HCT116 (cell line): ENCODE measurements around the gene GRHL1. TPM values are rescaled to one million over a fixed set of nuclear protein-coding genes. Genes with fewer than 3 reads are reported as not detected.

ENCODE experiments used
- ATAC-seq: fragments of 200-7000 bp; cut with Tn5 transposase; 2 replicates; pipeline ENCODE4 v1.9.1; 2020; ENCODE audit warnings: mild to moderate bottlenecking, moderate library complexity
- BruUV-seq: library from RNA; stranded (reverse); fragments of 400-500 nt; replicated peaks from 2 replicates; lab custom pipeline; 2021; lab: Mats Ljungman, UMichigan
- CTCF ChIA-PET: fragments of 300-600 bp; sonication (Branson Sonifier 250); formaldehyde crosslinking; loops from one replicate; lab custom pipeline; 2021; ENCODE audit warnings: antibody characterized with exemption; lab: Charles Lee
- POLR2A ChIA-PET: fragments of 300-600, 350-600 bp; sonication (Branson Sonifier 250); formaldehyde crosslinking; loops from one replicate; lab custom pipeline; 2021; ENCODE audit warnings: antibody characterized with exemption; lab: Charles Lee
- RAD21 ChIA-PET, 2 experiments: fragments of 300-600 bp; sonication (Branson Sonifier 250); formaldehyde crosslinking; loops; one replicate each; lab custom pipeline; 2023; ENCODE audit warnings: low total read pairs in 2 of 2; ENCODE audit not compliant: uncharacterized antibody in 2 of 2, unreplicated experiment in 2 of 2, low non-redundant PET in 1 of 2; lab: Charles Lee
- DNase-seq: peaks from one replicate; pipeline ENCODE4 v3.0.0-alpha.2; 2010; ENCODE audit warnings: low read depth, low spot score
- H2AFZ ChIP-seq: fragments of 200-600 bp; shearing (Covaris generic), sonication (generic); 2 replicates; pipeline ENCODE4 v1.6.1; 2017; ENCODE audit warnings: low read depth, mixed run types, mixed read lengths, antibody characterized with exemption, low read length; ENCODE audit not compliant: poor library complexity, severe bottlenecking
- H3K27ac ChIP-seq: 2 replicates; pipeline ENCODE4 v1.5.1; 2012; ENCODE audit warnings: low read depth, low read length
- H3K27me3 ChIP-seq: fragments of 200-600 bp; sonication (generic); 2 replicates; pipeline ENCODE4 v1.6.1; 2016; ENCODE audit warnings: mixed run types, low read length, mixed read lengths; ENCODE audit not compliant: insufficient read depth
- H3K36me3 ChIP-seq, 2 experiments: fragments of 200-500 bp in 1 of 2; fragments of 200-600 bp in 1 of 2; sonication (Bioruptor generic) in 1 of 2; sonication (generic) in 1 of 2; 2 replicates each; pipeline versions ENCODE4 v1.5.1 to v1.6.1; 2014 to 2016; ENCODE audit warnings: low read length in 2 of 2, inconsistent platforms in 1 of 2, mixed read lengths in 1 of 2, mixed run types in 1 of 2; ENCODE audit not compliant: insufficient read depth in 2 of 2, control insufficient read depth in 1 of 2
- H3K4me1 ChIP-seq, 2 experiments: fragments of 200-600 bp in 1 of 2; sonication (generic) in 1 of 2; 2 replicates each; pipeline versions ENCODE4 v1.5.1 to v1.6.1; 2012 to 2017; ENCODE audit warnings: low read length in 2 of 2, inconsistent platforms in 1 of 2, mild to moderate bottlenecking in 1 of 2, mixed read lengths in 1 of 2, mixed run types in 1 of 2, moderate library complexity in 1 of 2; ENCODE audit not compliant: insufficient read depth in 2 of 2, control insufficient read depth in 1 of 2
- H3K4me2 ChIP-seq: fragments of 200-600 bp; sonication (generic); 2 replicates; pipeline ENCODE4 v1.6.1; 2017; ENCODE audit warnings: mixed run types, low read length, mixed read lengths
- H3K4me3 ChIP-seq, 2 experiments: fragments of 200-600 bp in 1 of 2; sonication (generic) in 1 of 2; replicated peaks in 1 of 2; 2 replicates each; pipeline ENCODE4 v1.5.1; 2011 to 2016; ENCODE audit warnings: low read length in 2 of 2, control low read depth in 1 of 2, low read depth in 1 of 2, mild to moderate bottlenecking in 1 of 2, mixed read lengths in 1 of 2, mixed run types in 1 of 2
- H3K79me2 ChIP-seq: fragments of 200-600 bp; sonication (generic); 2 replicates; pipeline ENCODE4 v1.6.1; 2017; ENCODE audit warnings: mild to moderate bottlenecking, mixed run types, low read length, moderate library complexity, mixed read lengths; ENCODE audit not compliant: insufficient read depth
- H3K9ac ChIP-seq: fragments of 200-600 bp; sonication (generic); 2 replicates; pipeline ENCODE4 v1.6.1; 2016; ENCODE audit warnings: low read length, mixed read lengths
- H3K9me2 ChIP-seq: fragments of 200-600 bp; sonication (generic), shearing (Covaris generic); 2 replicates; pipeline ENCODE4 v1.6.1; 2017; ENCODE audit warnings: mixed run types, mild to moderate bottlenecking, moderate library complexity; ENCODE audit not compliant: insufficient read depth
- H3K9me3 ChIP-seq, 2 experiments: fragments of 200-500 bp in 1 of 2; fragments of 200-600 bp in 1 of 2; sonication (Bioruptor generic) in 1 of 2; sonication (generic) in 1 of 2; 2 replicates each; pipeline ENCODE4 v1.6.1; 2014 to 2017; ENCODE audit warnings: low read length in 2 of 2, mixed read lengths in 2 of 2, inconsistent platforms in 1 of 2, low read depth in 1 of 2, mild to moderate bottlenecking in 1 of 2, mixed run types in 1 of 2, moderate library complexity in 1 of 2; ENCODE audit not compliant: control insufficient read depth in 1 of 2, insufficient read depth in 1 of 2
- H4K20me1 ChIP-seq: fragments of 200-600 bp; sonication (generic), shearing (Covaris generic); 2 replicates; pipeline ENCODE4 v1.6.1; 2017; ENCODE audit warnings: mixed run types, mild to moderate bottlenecking, moderate library complexity; ENCODE audit not compliant: insufficient read depth
- CEBPB ChIP-seq: IDR thresholded peaks from 2 replicates; pipeline ENCODE4 v1.6.1; 2012; ENCODE audit warnings: low read depth
- FOSL1 ChIP-seq: IDR thresholded peaks from 2 replicates; pipeline ENCODE4 v1.6.1; 2012; ENCODE audit warnings: low read depth
- POLR2AphosphoS5 ChIP-seq: IDR thresholded peaks from 2 replicates; pipeline ENCODE4 v1.6.1; 2011; ENCODE audit warnings: mild to moderate bottlenecking, low read depth, low read length, moderate library complexity
- SIN3A ChIP-seq: IDR thresholded peaks from 2 replicates; pipeline ENCODE4 v1.6.1; 2012; ENCODE audit warnings: low read depth
- SRF ChIP-seq: IDR thresholded peaks from 2 replicates; pipeline ENCODE4 v1.6.1; 2012; ENCODE audit warnings: low read depth
- ZBTB33 ChIP-seq: IDR thresholded peaks from 2 replicates; pipeline ENCODE4 v1.6.1; 2011; ENCODE audit warnings: mild to moderate bottlenecking, low read length, moderate library complexity; ENCODE audit not compliant: insufficient replicate concordance; ENCODE audit errors: extremely low read depth
- ZNF274 ChIP-seq: fragments of 200-500 bp; sonication (Bioruptor generic); IDR thresholded peaks from 2 replicates; pipeline ENCODE4 v1.6.1; 2014; ENCODE audit warnings: mild to moderate bottlenecking, low read depth, low read length, inconsistent platforms
- intact Hi-C: fragments of 100-400 bp; cut with micrococcal nuclease; formaldehyde crosslinking; loops from 2 replicates; pipeline ENCODE4 v1.10.0; 2022
- total RNA-seq: library from RNA; stranded (reverse); gene quantifications from one replicate; pipeline ENCODE4 v1.2.1, GENCODE V29; 2021; ENCODE audit not compliant: unreplicated experiment
- TF ChIP-seq, protein P1 (sequence below): IDR thresholded peaks from 2 replicates; pipeline ENCODE4 v1.6.1; 2012; ENCODE audit warnings: low read depth
- TF ChIP-seq, protein P2 (sequence below): IDR thresholded peaks from 2 replicates; pipeline ENCODE4 v1.6.1; 2012

GRHL1 gene
- total RNA-seq, 1 experiment from 2014 or later = 8.5 TPM

DNA sequence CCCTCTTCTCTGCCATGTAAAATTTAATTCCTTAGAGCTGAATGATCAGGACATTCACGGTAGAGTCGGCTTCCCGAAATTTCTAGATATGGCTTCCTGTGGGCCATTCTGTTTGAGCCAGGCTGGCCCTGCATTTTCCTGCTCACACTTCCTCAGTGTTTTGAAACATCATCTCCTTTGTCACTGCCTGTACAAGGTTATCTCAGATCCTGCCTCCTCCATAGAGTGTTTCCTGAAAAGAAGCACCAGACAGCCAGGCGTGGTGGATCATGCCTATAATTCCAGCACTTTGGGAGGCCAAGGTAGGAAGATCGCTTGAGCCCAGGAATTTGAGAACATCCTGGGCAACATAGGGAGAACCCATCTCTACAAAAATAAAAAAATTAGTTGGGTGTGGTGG lies 43.6 kb downstream of the GRHL1 start:
- H3K36me3 ChIP-seq = peaks cover 0 to 3% of the 10 kb centered on the region in 2 experiments; a peak in 1 of 4 replicates
- BruUV-seq = no TSS peak
- RAD21 ChIA-PET = no interaction called here

GRCh38 chr2:9996321-9996720 lies 44.8 kb downstream of the GRHL1 start:
- no peak overlapping the region for H2AFZ ChIP-seq
- H3K4me2 ChIP-seq = no peak overlapping the region
- no peaks in the 10 kb centered on the region for H3K79me2 ChIP-seq
- H4K20me1 ChIP-seq = no peaks in the 10 kb centered on the region
- peaks cover 0 to 3% of the 10 kb centered on the region in 2 experiments; a peak in 1 of 4 replicates for H3K36me3 ChIP-seq
- DNase-seq (no peak), ATAC-seq (no peak)
- no TSS peak for BruUV-seq
- H3K4me1 ChIP-seq = no peaks in the 10 kb centered on the region
- no peak overlapping the region for H3K27ac ChIP-seq
- intact Hi-C loops = no loop called here
- H3K4me3 ChIP-seq = no peak overlapping the region
- H3K9me3 ChIP-seq = no peaks in the 10 kb centered on the region
- H3K9ac ChIP-seq = no peak overlapping the region
- RAD21 ChIA-PET = no interaction called here
- TF ChIP-seq ZNF274 (no peak), POLR2AphosphoS5 (no peak), CEBPB (no peak), SIN3A (no peak), SRF (no peak)
- TF ChIP-seq, protein P1, sequence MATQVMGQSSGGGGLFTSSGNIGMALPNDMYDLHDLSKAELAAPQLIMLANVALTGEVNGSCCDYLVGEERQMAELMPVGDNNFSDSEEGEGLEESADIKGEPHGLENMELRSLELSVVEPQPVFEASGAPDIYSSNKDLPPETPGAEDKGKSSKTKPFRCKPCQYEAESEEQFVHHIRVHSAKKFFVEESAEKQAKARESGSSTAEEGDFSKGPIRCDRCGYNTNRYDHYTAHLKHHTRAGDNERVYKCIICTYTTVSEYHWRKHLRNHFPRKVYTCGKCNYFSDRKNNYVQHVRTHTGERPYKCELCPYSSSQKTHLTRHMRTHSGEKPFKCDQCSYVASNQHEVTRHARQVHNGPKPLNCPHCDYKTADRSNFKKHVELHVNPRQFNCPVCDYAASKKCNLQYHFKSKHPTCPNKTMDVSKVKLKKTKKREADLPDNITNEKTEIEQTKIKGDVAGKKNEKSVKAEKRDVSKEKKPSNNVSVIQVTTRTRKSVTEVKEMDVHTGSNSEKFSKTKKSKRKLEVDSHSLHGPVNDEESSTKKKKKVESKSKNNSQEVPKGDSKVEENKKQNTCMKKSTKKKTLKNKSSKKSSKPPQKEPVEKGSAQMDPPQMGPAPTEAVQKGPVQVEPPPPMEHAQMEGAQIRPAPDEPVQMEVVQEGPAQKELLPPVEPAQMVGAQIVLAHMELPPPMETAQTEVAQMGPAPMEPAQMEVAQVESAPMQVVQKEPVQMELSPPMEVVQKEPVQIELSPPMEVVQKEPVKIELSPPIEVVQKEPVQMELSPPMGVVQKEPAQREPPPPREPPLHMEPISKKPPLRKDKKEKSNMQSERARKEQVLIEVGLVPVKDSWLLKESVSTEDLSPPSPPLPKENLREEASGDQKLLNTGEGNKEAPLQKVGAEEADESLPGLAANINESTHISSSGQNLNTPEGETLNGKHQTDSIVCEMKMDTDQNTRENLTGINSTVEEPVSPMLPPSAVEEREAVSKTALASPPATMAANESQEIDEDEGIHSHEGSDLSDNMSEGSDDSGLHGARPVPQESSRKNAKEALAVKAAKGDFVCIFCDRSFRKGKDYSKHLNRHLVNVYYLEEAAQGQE = no peak
- TF ChIP-seq, protein P2, sequence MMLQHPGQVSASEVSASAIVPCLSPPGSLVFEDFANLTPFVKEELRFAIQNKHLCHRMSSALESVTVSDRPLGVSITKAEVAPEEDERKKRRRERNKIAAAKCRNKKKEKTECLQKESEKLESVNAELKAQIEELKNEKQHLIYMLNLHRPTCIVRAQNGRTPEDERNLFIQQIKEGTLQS = no peak
- TF ChIP-seq, all 23 proteins: peak for 0
- ChIA-PET POLR2A (no interaction called here), CTCF (no interaction called here)
- Histone ChIP-seq H3K27me3 (no peaks in the 10 kb centered on the region), H3K9me2 (no peaks in the 10 kb centered on the region)

More for the DNA sequence above, 43.6 kb downstream of the GRHL1 start:
- ATAC-seq = no peak
- Histone ChIP-seq H3K27ac (no peak overlapping the region), H3K9me3 (no peaks in the 10 kb centered on the region), H4K20me1 (no peaks in the 10 kb centered on the region), H3K4me3 (no peak overlapping the region), H2AFZ (no peak overlapping the region), H3K27me3 (no peaks in the 10 kb centered on the region), H3K4me2 (no peak overlapping the region), H3K4me1 (no peaks in the 10 kb centered on the region), H3K79me2 (no peaks in the 10 kb centered on the region), H3K9me2 (no peaks in the 10 kb centered on the region), H3K9ac (no peak overlapping the region)
- POLR2A ChIA-PET = no interaction called here
- intact Hi-C loops = no loop called here
- DNase-seq = no peak
- CTCF ChIA-PET = interaction anchor here (1.3 kb wide), 1 partner anchor 10 kb away, joined by 3 read pairs; no protein-coding TSS in a partner anchor
- no peak for TF ChIP-seq ZBTB33
- no peak for TF ChIP-seq FOSL1
- no peak for TF ChIP-seq CEBPB
